Measurements from ENCODE around the gene TOX3.

- TF ChIP-seq SP4 (IDR thresholded peaks at IDR 0.05; ENCODE audit: low read length): no peak
- TF ChIP-seq, protein P1, sequence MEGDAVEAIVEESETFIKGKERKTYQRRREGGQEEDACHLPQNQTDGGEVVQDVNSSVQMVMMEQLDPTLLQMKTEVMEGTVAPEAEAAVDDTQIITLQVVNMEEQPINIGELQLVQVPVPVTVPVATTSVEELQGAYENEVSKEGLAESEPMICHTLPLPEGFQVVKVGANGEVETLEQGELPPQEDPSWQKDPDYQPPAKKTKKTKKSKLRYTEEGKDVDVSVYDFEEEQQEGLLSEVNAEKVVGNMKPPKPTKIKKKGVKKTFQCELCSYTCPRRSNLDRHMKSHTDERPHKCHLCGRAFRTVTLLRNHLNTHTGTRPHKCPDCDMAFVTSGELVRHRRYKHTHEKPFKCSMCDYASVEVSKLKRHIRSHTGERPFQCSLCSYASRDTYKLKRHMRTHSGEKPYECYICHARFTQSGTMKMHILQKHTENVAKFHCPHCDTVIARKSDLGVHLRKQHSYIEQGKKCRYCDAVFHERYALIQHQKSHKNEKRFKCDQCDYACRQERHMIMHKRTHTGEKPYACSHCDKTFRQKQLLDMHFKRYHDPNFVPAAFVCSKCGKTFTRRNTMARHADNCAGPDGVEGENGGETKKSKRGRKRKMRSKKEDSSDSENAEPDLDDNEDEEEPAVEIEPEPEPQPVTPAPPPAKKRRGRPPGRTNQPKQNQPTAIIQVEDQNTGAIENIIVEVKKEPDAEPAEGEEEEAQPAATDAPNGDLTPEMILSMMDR (IDR thresholded peaks at IDR 0.05; ENCODE audit: control extremely low read depth in 1 of 3, insufficient read depth in 1 of 3, low read depth in 1 of 3, low read length in 3 of 3): no peak
- no peak for TF ChIP-seq TAF1 (IDR thresholded peaks at IDR 0.05; ENCODE audit: low read depth, low read length)
- no peak for TF ChIP-seq BCL11A (IDR thresholded peaks at IDR 0.05; ENCODE audit: low read depth in 2 of 2, low read length in 2 of 2)
- no peak for TF ChIP-seq ASH2L (IDR thresholded peaks at IDR 0.05; ENCODE audit: low read length)
- TF ChIP-seq CREB1 (IDR thresholded peaks at IDR 0.05): no peak
- TF ChIP-seq POLR2AphosphoS5 (IDR thresholded peaks at IDR 0.05; ENCODE audit: low read depth, low read length): no peak
- TF ChIP-seq EZH2 (IDR thresholded peaks at IDR 0.05; ENCODE audit: low read depth, low read length, severe bottlenecking): no peak
Measured at GRCh38 chr16:52487849-52488457, 59.0 kb downstream of the TOX3 start.

Measured in H1 (cell line).